Hindlimb muscle (tissue), 1 donor: ENCODE measurements around the gene TAF4. TPM values are rescaled to one million over a fixed set of nuclear protein-coding genes. Genes with fewer than 3 reads are reported as not detected.

Experiments used
- DNase-seq: peaks from one replicate; pipeline ENCODE4 v3.0.0-alpha.2; 2013
- polyA plus RNA-seq: library from polyadenylated mRNA; unstranded; fragments of 120-200 nt; gene quantifications from one replicate; pipeline ENCODE4 v1.2.1, GENCODE V29; 2013; ENCODE audit not compliant: insufficient read length

TAF4 gene
- polyA plus RNA-seq, 1 donor = 16.3 TPM

DNA sequence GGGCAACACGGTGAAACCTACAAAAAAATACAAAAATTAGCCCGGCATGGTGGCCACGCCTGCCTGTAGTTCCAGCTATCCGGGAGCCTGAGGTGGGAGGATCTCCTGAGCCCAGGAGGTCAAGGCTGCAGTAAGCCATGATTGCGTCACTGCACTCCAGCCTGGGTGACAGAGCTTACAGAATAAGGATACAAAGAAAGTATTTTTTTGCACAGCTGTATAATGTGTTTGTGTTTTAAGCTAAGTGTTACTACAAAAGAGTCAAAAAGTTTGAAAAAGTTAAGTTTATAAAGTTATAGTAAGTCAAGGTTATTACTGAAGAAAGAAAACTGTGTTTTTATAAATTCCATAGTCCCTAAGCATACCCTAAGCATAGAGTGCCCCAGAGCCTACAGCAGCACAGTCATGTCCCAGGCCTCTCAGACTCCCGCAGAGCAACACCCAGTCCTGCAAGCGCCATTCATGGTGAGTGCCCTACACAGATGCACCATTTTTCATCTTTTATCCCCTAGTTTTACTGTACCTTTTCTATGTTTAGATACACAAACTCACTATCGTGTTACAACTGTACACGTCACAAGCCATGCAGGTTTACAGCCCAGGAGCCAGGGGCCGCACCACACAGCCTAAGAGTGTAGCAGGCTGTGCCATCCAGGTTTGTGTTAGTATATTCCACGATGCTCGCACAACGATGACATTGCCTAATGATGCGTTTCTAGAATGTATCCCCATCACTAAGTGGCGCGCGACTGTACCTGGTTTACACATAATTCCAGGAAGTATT lies 22.4 kb downstream of the TAF4 start:
- no peak for DNase-seq

DNA sequence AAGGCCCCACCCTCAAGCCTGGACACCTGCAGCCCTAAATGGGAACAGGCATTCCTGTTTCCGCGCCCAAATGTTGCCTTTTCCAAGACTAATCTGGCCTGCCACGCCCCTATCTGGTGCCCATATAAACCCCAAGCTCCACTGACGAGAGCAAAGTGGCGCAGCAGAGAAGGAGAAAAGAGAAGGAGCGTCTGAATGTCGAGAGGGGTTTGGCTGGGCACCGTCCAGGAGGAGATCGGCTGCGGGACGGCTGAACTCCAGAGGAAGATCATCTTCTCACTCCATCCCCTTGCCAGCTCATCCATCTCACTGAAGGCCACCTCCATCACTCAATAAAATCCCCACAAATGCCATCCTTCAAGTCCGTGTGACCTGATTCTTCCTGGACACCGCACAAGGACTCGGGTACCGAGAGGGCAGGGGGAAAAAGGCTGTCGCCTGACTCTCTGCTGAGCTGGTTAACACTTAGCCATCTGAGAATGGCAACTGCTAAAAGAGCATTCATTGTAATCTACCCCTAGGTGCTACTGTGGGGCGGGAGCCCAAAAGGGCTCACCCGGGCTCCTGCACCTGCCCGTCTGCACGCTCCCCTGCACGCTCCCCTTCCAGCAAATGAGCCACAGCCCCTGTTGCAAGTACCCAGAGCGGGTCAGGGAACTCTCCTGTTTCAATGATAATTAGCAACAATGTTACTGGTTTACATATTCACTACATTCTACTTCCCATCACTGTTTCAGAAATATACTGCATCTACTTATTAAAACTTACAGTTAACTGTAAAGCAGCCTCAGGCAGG lies 23.5 kb downstream of the TAF4 start:
- DNase-seq = no peak

DNA sequence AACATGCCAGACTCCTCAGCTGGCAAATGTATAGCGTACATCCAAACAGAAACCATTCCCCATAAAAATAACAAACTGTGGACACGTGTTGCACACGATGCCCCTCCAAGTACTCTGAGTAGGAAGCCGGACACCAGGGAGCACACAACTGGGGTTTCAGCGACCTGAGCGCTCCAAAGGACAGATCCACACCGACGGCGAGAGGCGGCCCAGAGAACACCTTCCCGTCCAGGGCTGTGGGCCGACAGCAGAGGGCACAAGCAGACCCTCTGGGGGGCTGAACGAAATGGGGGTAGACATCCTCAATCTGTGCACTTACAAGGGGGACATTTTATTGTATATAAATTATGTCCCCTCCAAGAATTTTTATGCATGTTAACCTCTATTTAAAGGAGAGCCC lies 24.7 kb downstream of the TAF4 start:
- no peak for DNase-seq

DNA sequence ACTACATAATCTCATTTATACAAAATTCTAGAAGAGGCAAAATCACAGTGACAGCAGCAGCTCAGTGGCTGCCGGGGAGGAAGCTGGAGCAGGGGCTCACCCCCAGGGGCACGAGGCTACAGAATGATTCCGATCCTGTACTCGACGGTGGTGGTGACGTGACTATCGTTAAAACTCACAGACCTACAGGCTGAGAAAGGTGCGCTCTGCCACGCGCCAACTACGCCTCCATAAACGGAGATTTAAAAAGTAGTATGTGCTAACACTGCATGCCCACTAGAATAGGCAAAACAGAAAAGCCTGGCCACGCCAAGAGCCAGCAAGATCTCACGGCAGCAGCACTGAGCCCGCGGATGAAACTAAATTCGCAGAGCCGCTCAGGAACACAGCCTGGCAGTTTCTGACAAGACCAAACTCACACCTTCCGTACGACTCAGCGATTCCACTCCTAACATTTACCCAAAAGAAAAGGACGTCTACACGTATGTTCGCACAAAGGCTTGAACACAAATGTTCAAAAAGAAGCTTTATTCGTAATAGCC lies 25.2 kb downstream of the TAF4 start:
- no peak for DNase-seq

DNA sequence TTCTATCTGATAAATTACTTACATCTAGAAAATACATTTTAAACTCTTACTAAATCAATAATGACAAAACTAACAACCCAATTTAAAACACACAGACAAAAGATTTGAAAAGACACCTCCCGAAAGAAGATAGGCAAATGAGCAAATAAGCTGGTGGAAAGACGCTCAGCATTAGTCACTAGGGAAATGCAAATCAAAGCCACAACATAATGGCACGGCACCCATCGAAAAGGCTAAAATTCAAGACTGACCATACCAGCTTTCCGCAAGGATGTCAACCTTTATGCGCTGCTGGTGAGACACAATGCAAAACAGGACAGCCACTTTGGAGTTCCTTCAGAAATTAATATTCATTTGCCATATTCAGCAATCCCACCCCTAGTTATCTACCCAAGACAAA lies 25.9 kb downstream of the TAF4 start:
- DNase-seq = no peak

DNA sequence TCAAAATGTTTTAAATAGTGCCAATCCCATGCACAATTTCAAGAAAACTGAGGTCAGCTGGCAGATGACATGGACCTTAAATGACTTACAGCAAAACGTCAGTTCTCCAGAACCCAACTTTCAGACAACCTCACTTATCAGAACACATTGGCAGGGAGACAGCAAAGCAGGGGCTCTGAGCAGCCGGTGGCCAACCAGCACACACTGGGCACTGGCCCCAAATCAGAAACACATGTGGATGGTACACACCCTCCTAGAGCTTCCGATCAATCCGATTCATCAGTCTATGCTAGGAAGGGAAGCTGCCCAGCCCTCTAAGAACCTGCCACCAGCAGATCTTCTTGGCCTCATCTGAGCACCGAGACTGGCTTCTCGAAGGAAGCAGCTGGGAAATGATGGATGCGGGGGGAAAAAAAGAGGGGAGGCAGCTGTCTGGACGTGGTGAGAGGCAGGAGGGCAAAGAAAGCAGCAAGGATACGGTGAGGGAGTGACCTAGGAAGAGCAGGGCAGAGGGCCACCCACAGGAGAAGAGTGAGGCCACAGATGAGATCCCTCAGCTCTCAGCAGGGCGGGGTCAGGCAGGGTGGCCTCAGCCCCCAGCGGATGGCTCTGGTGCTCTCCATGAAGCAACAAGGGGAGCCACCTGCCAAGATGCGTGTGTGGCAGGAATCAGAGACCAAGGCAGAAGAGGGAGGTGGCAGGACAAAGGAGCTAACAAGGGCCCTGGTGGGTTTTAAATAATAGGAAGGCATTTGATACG lies 32.9 kb downstream of the TAF4 start:
- no peak for DNase-seq

DNA sequence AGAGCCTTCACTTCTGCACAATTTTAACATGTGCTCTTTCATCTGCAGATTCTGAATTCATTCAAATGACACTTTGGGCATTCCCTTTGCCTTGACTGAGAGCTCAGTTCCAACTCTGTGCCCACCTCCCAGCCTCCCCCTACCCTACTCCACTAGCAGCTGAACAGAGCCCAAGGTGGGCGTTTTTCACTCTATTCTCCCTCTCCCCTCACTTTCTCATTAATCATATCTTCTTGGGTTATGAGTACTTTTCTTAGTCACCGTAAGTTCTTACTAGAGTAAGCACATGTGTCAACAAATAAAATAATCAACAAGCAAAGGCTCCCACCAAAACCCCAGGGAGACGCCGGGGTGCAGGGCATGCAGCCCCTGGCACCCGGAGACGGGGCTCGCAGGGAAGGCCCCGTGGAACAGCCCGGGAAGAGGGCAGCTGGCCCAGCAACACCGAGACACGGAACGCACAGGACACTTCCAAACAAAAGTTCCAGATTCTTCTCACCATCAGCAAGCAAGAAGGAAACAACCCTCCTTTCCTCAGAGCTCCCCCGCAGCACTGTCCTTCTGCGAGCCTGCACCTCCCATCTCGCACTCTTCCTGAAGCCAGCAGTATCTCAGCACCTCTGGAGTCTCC lies 34.1 kb downstream of the TAF4 start:
- no peak for DNase-seq

DNA sequence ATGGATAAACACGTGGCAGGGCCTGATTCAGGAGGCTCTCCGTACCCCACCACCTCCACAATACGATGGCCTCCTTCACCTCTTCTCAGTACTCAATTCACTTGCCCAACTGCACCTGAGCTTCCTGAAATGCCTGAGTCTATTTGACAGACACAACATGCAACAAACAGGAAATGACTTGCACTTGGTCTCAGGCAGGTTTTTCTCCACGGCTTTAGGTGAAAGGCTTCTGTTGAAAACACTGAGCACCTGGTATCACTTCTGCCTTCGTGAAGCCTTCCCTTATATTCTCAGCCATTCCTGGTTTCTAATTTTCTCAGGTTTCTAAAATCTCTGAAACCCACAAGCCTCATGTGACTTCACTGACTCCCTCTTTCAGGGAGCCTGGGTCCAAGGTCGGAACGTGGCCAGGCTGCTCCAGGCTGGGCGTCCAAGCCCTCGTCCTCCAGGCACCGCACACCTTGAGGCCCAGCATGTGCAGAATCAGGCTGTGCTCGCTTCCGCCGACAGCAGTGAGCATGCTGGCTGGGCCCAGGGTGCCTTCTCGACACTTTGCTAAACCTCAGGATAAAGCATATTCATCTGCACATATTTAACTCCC lies 34.7 kb downstream of the TAF4 start:
- no peak for DNase-seq

DNA sequence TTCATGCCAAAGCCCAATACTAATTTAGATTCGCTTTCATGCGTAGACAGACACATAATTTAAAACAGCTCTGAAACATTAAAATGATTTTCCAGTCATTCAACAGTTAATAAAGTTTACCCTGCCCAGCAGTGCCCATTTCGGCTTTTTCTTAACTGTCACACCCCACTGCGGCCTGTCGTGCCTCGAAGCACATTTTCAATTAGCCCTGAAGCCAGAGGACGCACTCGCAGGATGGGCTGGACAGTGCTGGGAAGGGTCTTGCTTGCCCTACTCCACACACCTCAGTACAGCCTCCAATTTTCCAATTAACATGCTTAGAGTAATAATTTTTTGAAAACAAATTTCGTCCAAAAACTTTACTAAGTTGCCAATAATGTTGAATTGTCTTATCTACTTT lies 35.3 kb downstream of the TAF4 start:
- DNase-seq = no peak

DNA sequence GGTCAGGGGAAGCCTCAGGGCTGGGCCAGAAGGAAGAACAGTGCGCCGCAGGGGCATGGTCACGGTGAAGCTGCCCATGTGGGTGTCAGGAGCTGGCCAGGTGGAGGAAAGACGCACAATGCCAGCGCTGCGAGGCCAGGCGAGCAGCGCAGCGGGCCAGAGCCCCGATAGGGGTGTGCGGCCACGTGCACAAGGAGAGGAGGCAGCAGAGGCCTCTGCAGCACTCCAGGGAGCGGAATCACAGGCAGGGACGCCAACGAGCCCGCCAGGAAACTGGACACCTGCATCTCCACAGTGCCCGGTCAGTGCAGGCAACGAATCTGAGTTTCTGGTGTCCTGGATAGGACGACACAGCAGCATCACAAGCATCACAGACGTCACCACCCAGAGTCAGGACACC lies 35.7 kb downstream of the TAF4 start:
- DNase-seq = no peak

DNA sequence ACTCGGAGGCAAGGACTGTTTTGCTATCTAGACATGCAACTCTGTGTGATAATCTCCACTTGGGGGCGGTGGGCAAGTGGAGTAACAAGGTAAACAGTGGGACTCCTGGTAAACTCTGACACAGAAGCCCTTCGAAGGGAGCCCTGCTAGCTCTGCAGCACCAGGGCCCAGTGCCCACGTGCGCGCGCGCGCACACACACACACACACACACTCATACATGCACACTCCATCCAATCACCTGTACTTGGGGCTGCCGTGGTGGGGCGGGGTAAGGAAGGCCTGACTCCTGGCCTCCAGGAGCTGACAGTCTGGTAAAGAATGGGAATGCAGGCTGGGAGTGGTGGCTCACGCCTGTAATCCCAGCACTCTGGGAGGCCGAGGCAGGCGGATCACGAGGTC lies 36.4 kb downstream of the TAF4 start:
- no peak for DNase-seq

DNA sequence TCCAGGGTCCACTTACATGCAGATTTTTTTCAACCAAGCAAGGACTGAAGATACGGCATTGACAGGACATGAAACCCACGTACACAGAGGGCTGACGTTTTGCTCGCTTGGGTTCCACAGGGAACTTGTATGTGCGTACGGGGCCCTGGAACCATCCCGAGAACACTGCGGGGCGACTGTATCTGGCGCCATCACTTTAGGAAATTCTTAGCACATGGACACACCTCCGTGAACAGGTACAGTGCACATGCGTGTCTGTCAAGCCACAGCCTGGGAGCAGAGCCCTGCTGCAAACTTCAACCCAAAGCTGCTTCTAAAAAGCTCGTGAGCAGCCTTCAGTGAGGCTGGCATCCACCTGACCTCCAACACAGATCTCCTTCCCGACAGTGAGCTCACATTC lies 37.3 kb downstream of the TAF4 start:
- no peak for DNase-seq

DNA sequence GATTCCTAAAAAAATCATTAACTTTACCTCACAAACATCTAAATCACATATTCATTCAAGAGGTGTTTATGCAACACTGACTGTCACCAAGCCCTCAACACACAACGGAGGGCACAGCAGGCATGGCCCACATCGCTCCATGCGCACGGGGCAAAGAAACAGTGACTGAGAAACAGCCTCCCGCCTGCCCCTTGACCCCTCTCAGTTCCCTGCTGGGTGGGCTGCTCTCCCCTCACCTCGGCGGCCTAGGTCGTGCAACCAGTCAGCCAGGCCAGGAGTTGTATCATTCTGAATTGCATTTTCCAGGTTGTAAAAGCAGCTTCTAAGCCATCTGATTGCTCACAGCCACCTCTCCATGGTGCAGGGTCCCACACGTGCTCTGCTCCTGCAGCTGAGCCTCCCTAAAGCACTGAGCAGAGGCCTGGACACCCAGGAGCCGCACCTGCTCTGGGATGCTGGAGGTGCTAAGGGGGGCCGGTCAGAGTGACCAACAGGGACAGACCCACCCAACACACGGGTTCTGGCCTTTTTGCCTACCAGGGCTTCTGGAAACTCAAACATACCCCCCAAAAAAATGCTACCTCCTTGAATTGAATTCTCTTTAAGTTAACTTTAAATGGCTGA lies 37.9 kb downstream of the TAF4 start:
- DNase-seq = no peak

DNA sequence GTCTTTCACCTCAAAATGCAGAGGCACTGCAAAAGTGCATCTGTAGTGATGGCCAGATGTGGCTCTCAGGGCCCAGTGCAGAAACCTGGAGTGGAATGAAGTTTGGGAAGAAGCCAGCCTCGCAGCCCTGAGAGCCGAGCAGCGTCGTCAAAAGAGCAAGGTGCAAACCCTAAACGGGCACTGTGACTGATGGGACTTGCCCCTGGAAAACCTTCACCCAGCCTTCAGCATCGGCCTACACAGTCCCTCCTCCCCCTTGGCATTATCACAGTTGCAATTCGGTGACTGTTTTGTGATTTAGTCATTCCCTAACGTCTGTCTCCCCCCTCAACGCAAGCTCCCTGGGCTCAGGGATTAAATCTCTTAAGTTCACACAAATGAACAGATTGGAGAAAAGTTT lies 38.6 kb downstream of the TAF4 start:
- no peak for DNase-seq

DNA sequence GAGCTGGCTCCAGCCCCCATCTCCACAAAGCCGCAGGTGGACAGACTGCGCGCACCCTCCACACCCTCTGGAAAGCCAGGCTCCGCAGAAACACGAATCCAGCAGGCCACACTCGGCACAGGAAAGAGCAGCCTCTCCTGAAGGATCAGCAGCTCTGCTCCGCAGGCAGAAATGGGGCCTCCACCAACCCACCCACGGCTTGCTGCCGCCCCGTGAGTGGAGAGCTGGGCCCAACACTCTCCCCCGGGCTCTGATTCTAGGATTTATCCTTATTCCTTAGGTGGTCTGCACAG lies 39.2 kb downstream of the TAF4 start:
- DNase-seq = no peak

DNA sequence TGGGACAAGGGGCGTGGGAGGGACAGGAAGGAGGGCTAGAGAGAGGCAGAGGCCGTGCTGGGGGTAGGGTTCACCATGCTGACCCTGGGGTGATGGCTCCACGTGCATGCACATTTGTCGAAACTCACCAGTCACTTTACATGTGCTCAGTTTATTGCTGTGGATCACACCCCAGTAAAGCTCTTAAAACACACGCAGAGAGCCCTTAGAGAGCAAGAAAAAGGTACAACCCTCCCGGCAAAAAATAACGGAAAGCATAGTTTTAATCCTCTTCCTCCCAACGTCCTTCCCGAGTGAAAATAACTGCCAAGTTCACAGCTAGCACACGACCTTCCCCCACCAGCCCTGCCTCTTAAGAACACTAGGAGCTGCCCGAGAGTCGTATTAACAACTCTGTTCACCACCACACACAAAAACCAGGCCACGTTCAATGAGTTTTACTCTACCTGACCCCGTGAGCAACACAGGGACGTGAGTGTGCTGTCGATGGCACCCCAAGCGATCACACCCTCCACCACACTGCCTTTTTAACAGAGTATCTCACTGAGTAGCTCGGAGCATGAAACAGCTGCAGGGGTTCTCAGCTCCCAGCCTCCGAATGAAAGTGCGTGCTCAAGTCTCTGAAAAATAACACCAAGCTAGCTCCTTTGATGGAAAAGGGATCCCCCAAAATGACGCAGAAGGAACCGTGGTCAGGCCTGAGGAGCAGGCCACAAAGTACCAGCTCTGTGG lies 39.7 kb downstream of the TAF4 start:
- DNase-seq = peak; percentile 49

DNA sequence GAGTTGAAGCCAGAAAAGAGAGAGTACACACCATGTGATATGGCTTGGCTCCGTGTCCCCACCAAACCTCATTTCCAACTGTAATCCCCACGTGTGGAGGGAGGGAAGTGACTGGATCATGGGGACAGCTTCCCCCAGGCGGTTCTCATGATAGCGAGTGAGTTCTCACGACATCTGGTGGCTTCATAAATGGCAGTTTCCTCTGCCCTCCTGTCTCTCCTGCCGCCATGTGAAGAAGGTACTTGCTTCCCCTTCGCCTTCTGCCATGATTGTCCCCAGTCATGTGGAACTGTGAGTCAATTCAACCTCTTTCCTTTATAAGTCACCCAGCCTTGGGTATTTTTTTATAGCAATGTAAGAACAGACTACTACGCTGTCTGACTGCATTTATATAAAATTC lies 40.3 kb downstream of the TAF4 start:
- DNase-seq = no peak

DNA sequence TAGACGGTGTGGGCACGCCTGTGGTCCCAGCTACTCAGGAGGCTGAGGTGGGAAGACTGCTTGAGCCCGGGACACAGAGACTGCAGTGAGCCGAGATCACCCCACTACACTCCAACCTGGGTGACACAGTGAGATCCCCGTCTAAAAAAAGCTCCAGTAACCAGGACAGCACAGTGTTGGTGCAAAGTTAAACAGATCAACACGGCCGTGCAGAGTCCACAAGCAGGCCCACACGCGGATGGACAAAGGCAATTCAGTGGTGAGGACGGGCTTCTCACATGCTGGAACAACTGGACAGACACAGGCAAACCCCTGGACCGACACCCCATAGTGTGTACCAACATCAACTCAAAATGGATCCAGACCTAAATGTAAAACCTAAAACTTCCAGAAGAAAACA lies 41.7 kb downstream of the TAF4 start:
- DNase-seq = no peak

DNA sequence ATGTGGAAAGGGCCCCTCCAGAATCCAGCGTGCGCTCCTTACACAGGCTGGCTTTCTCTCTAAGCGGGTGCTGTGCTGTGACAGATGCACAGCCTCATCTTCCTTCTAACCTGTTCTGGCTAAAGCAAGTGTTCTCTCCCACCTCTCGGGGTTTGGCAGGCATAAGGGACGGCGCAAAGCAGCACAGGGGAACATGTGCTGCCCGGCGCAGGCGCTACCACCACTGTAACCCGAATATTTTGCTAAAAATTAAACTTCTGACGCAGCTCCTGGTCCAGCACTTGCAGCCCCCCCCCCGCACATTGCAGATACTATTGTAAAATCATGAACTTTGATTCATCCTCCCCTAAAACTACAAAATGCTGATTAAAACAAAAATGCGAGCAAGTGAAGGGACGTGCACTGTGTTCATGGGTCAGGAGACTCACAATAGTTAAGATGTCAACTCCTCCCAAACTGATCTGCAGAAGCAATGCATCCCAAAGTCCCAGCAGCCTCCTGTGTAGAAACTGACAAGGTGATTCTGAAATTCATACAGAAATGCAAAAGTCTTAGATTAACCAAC lies 43.0 kb downstream of the TAF4 start:
- DNase-seq = no peak

DNA sequence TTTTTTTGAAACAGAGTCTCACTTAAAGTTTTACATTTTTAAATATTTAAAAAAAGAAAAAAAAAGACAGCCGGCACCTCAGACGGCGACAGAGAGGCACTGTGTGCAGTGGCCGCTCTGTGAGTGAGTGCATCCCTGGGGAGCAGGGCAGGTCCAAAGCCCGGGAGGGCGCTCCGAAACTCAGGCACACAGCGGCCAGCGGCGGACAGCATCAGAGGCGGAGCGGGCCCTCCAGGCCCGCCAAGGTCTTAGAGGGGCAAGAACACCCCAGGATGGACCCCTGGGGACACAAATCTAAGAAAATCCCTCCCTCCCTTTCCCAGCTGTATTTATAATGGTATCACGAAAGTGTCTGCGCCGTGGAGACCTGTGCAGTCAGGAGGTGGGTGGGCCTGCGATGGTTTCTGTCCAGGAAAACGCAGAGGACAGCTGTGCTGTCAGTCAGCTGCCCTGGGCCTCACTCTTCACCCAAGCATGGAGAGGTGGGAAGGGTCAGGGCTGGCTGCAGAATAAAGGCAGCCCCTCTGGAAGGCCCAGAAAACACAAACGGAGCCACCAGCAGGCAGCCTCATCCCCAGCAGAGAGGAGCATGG lies 43.8 kb downstream of the TAF4 start:
- no peak for DNase-seq
